ENCODE data around the gene PROM2. TPM values are rescaled to one million over a fixed set of nuclear protein-coding genes. Genes with fewer than 3 reads are reported as not detected.
"Not testable (repeated sequence)": the region's sequence is repeated elsewhere in the genome, so short reads cannot be mapped to it uniquely, and the experiment has no call there.

PROM2 gene
- total and polyA plus RNA-seq, 12 donors: 0.07 to 4.5 (median 0.84) TPM; not detected in 2

DNA sequence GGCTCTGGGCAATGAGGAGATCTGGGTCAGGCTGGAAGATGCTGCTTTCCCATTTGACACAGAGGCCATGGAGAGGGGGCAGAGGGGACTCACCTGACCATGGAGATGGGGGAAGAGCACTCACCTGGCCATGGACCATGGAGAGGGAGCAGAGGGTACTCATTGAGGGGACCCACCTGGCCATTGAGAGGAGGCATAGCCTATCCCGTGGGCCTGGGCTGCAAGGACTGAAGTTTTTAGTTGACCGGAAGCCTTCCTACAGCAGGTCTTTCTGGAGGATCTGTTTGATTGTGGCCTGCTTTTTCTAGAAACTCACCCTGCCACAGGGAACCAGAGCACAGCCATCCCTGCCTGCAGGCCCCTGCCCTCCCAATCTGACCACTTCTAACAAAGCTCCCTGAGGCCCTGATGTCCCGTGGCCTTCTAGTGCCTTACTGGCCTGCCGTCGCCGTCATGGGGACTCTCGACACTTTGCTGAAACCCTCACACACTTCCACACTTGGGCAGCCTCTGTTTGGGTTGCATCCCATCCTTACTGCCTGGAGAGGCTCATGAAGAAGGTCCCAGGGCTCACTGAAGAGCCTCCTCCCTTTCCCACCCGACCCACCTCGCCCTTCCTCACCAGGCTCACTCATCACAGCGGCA is 5.1 kb upstream of the PROM2 start:
- no peak overlapping the region for H3K27ac ChIP-seq
- no peaks in the 10 kb centered on the region for H3K27me3 ChIP-seq
- no peaks in the 10 kb centered on the region for H3K4me1 ChIP-seq (replicated peaks in 1 of 2)
- peak in 1 of 7 donors; percentile 6 for DNase-seq
- H3K4me3 ChIP-seq: no peak overlapping the region
- TF ChIP-seq POLR2A (IDR thresholded peaks at IDR 0.05) (no peak), CTCF (IDR thresholded peaks at IDR 0.05) (no peak)
- no peaks in the 10 kb centered on the region for H3K36me3 ChIP-seq (replicated peaks in 1 of 2)
- no peaks in the 10 kb centered on the region for H3K9me3 ChIP-seq (replicated peaks in 1 of 3)
- WGBS, 4 donors: 89 to 98% (median 96%) methylated on average over 10 of the region's 10 CpGs
- intact Hi-C loops (cut with DNase I): no loop called here

GRCh38 chr2:95269745-95270144 is 4.5 kb upstream of the PROM2 start:
- H3K27me3 ChIP-seq; H3K4me1 ChIP-seq (replicated peaks in 1 of 2); H3K4me3 ChIP-seq; intact Hi-C loops (cut with DNase I); H3K9me3 ChIP-seq (replicated peaks in 1 of 3); DNase-seq; H3K36me3 ChIP-seq (replicated peaks in 1 of 2); H3K27ac ChIP-seq: not testable (repeated sequence)
- WGBS, 4 donors: 86 to 98% (median 96%) methylated on average over 5 of the region's 5 CpGs

DNA sequence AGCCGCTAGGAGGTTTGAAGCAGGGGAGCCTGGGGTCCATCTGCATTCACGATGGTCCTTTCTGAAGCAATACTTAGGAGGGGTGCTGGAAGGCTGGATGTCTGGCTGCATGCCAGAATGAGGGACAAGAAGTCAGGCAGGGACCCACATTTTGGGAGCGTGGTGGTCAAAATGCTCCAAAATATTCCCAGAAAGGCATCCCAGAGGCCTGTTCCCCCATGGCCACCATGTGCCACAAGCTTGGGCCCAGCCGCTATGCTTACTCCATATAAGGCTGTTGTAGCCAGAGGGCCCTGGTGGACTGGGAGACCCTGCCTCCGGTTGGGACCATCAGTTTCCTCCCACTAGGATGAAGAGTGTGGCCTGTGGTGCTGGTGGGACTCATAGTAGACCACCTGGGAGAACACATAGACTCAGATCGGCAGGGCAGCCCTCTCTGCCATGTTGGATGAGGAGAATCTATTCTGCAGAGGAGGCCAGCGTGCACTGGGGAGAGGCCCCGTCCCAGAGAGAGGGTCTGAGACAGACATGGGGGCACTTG is 3.6 kb upstream of the PROM2 start:
- no peaks in the 10 kb centered on the region for H3K27me3 ChIP-seq
- no peaks in the 10 kb centered on the region for H3K4me1 ChIP-seq (replicated peaks in 1 of 2)
- no peak overlapping the region for H3K4me3 ChIP-seq
- WGBS, 4 donors: 78 to 93% (median 86%) methylated on average over 4 to 8 of the region's 8 CpGs
- H3K27ac ChIP-seq: no peak overlapping the region
- no peaks in the 10 kb centered on the region for H3K9me3 ChIP-seq (replicated peaks in 1 of 3)
- H3K36me3 ChIP-seq (replicated peaks in 1 of 2): no peaks in the 10 kb centered on the region
- DNase-seq: peak in 2 of 7 donors; percentile 5 to 23
- intact Hi-C loops (cut with DNase I): no loop called here
- TF ChIP-seq CTCF (IDR thresholded peaks at IDR 0.05) (no peak), POLR2A (IDR thresholded peaks at IDR 0.05) (no peak)

DNA sequence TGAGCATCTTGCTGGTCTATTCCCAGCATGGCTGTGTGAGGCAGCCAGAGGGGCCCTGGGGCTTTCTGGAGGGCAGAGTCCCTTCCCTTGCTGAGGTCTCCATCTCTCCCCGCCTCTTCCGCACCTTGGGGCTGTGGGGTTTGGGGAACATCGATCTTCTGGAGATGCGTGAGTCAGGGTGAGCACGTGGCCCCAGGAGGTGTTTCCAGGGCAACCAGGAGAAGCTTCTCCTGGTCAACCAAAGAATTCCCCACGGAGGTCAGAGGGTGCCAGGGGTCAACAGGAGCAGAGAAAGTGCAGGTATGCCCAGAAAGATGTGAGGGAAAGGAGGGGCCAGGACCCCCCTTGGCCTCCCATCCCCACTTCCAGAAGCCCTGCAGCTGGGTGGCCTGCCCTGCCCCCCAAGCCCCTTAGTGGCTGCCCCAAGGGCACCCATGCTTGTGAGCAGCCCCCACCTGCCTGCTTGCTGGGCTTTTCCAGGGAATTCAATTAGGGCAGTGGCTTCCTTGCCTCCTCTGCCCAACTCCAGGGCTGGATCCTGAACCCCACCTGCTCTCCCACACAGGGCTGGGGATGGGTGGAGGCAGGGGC is 2.8 kb upstream of the PROM2 start:
- Histone ChIP-seq H3K4me3 (no peak overlapping the region), H3K27me3 (no peaks in the 10 kb centered on the region), H3K27ac (no peak overlapping the region), H3K4me1 (replicated peaks in 1 of 2) (no peaks in the 10 kb centered on the region), H3K36me3 (replicated peaks in 1 of 2) (no peaks in the 10 kb centered on the region), H3K9me3 (replicated peaks in 1 of 3) (no peaks in the 10 kb centered on the region)
- peak in 3 of 7 donors; percentile 4 to 8 (median 5) for DNase-seq
- 62 to 76% (median 68%) methylated on average over 5 to 6 of the region's 6 CpGs for WGBS, 4 donors
- no peak for TF ChIP-seq POLR2A (IDR thresholded peaks at IDR 0.05)
- no peak for TF ChIP-seq CTCF (IDR thresholded peaks at IDR 0.05)
- intact Hi-C loops (cut with DNase I): no loop called here
